Activated naive CD4-positive, alpha-beta T cell (primary cell): ENCODE data around the gene GRPEL1.
"Not testable (repeated sequence)": the region's sequence is repeated elsewhere in the genome, so short reads cannot be mapped to it uniquely, and the experiment has no call there.

Experiments used
- DNase-seq, 4 experiments: peaks; one replicate each; lab custom pipeline; 2025; lab: John Stamatoyannopoulos, UW

Gene GRPEL1

GRCh38 chr4:7092026-7092425 lies 24.2 kb upstream of the GRPEL1 start:
- DNase-seq: no peak

GRCh38 chr4:7089213-7089986 lies 21.5 kb upstream of the GRPEL1 start:
- DNase-seq: no peak

- DNase-seq: no peak
Observed at GRCh38 chr4:7087036-7087435, 19.2 kb upstream of the GRPEL1 start.

- DNase-seq: no peak
Observed at GRCh38 chr4:7086384-7086783, 18.5 kb upstream of the GRPEL1 start.

GRCh38 chr4:7084564-7084961 lies 16.7 kb upstream of the GRPEL1 start:
- not testable (repeated sequence) for DNase-seq

- DNase-seq: no peak
Observed at GRCh38 chr4:7083597-7084563, 16.0 kb upstream of the GRPEL1 start.

- not testable (repeated sequence) for DNase-seq
Observed at GRCh38 chr4:7079909-7080308, 12.0 kb upstream of the GRPEL1 start.

- not testable (repeated sequence) for DNase-seq
Observed at GRCh38 chr4:7079483-7079882, 11.6 kb upstream of the GRPEL1 start.

GRCh38 chr4:7078025-7078424 lies 10.2 kb upstream of the GRPEL1 start:
- no peak for DNase-seq

- DNase-seq: no peak
Observed at GRCh38 chr4:7077371-7077770, 9.5 kb upstream of the GRPEL1 start.

- DNase-seq: no peak
Observed at GRCh38 chr4:7076696-7077082, 8.8 kb upstream of the GRPEL1 start.

GRCh38 chr4:7075962-7076695 lies 8.3 kb upstream of the GRPEL1 start:
- no peak for DNase-seq

- DNase-seq: no peak
Observed at GRCh38 chr4:7074426-7074825, 6.6 kb upstream of the GRPEL1 start.

- DNase-seq: no peak
Observed at GRCh38 chr4:7073526-7074390, 5.9 kb upstream of the GRPEL1 start.

GRCh38 chr4:7073059-7073458 lies 5.2 kb upstream of the GRPEL1 start:
- DNase-seq: no peak

- DNase-seq: peak; percentile 72 to 85 (median 80)
Observed at GRCh38 chr4:7070729-7071511, 3.1 kb upstream of the GRPEL1 start.

- no peak for DNase-seq
Observed at GRCh38 chr4:7068883-7069282, 1.0 kb upstream of the GRPEL1 start.

- DNase-seq: peak in 2 of 4 experiments; percentile 97 to 99
Observed at GRCh38 chr4:7068279-7068842, 497 bp upstream of the GRPEL1 start.

- DNase-seq: no peak
Observed at GRCh38 chr4:7067126-7067451, 775 bp downstream of the GRPEL1 start.

GRCh38 chr4:7066493-7066892 lies 1.4 kb downstream of the GRPEL1 start:
- DNase-seq: no peak
